ENCODE measurements around the gene CCNH. TPM values are rescaled to one million over a fixed set of nuclear protein-coding genes. Genes with fewer than 3 reads are reported as not detected.

CCNH gene
- total and polyA plus RNA-seq, 5 donors from 2014 or later: 60.0 to 393 (median 63.6) TPM

DNA sequence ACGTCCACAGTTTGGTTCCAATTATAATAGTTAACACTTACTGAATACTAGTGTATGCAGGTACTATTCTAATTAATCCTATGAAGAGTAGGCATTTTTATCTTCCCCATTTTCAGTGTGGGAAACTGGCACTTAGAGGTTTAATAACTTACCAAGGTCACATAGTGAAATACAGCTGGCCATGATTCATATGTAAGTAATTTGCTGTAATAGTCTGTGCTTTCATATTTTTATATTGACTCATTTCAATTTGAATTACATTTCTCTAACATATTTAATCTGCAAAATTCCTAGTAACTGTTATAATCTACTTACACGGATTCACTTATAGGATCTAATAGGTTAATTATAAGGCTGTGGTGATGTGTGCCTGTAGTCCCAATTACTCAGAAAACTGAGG, 19.4 kb downstream of the CCNH start:
- ATAC-seq (ENCODE audit: low read depth in 2 of 2) (no peak), DNase-seq (no peak)
- Histone ChIP-seq H3K4me1 (ENCODE audit: control insufficient read depth, insufficient read depth, low read length, poor library complexity, severe bottlenecking) (no peaks in the 10 kb centered on the region), H3K9me3 (ENCODE audit: control insufficient read depth in 2 of 2, low read length in 2 of 2) (no peaks in the 10 kb centered on the region), H3K27ac (ENCODE audit: insufficient read depth, low read length, poor library complexity, severe bottlenecking) (no peak overlapping the region), H3K27me3 (ENCODE audit: control insufficient read depth, insufficient read depth, low read length) (no peaks in the 10 kb centered on the region), H3K4me3 (ENCODE audit: low read depth, low read length) (no peak overlapping the region), H3K36me3 (ENCODE audit: control insufficient read depth, insufficient read depth, low read length) (peaks cover 93% of the 10 kb centered on the region)
- Mint-ChIP-seq H3K36me3 (peaks cover 69% of the 10 kb centered on the region), H3K27ac (peak overlapping the region in 1 of 3 donors; percentile 9), H3K9me3 (peaks cover 0 to 2% (median 0%) of the 10 kb centered on the region in 7 donors), H3K27me3 (peaks cover 4% of the 10 kb centered on the region), H3K4me3 (no peak overlapping the region), H3K4me1 (peaks cover 14 to 48% (median 34%) of the 10 kb centered on the region in 4 donors)

DNA sequence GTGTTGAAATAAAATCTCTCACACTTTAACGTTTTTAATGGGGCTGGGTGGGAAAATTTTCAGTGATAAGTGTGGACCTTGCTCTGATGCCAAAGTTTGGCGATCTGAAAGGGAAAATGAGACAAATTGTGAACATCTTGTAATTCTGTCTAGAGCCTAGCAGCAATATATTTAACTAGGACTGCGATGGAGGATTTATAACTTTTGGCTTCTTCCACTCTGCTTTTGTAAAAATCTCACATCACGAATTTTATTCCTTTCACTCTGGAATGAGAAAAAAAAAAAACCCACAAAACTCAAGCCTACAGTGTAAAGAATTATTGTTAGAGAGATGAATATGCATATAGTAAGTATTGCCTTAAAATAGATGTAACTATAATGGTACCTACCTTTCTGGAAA, 19.9 kb downstream of the CCNH start:
- no peaks in the 10 kb centered on the region for H3K9me3 ChIP-seq (ENCODE audit: control insufficient read depth in 2 of 2, low read length in 2 of 2)
- Mint-ChIP-seq H3K9me3 (peaks cover 0 to 2% (median 0%) of the 10 kb centered on the region in 7 donors), H3K27ac (peak overlapping the region in 1 of 3 donors; percentile 9), H3K4me1 (peaks cover 18 to 43% (median 30%) of the 10 kb centered on the region in 4 donors), H3K36me3 (peaks cover 65% of the 10 kb centered on the region), H3K27me3 (peaks cover 4% of the 10 kb centered on the region), H3K4me3 (no peak overlapping the region)
- no peak overlapping the region for H3K4me3 ChIP-seq (ENCODE audit: low read depth, low read length)
- no peak for ATAC-seq (ENCODE audit: low read depth in 2 of 2)
- H3K27ac ChIP-seq (ENCODE audit: insufficient read depth, low read length, poor library complexity, severe bottlenecking): no peak overlapping the region
- no peaks in the 10 kb centered on the region for H3K27me3 ChIP-seq (ENCODE audit: control insufficient read depth, insufficient read depth, low read length)
- no peak for DNase-seq
- no peaks in the 10 kb centered on the region for H3K4me1 ChIP-seq (ENCODE audit: control insufficient read depth, insufficient read depth, low read length, poor library complexity, severe bottlenecking)
- peaks cover 92% of the 10 kb centered on the region for H3K36me3 ChIP-seq (ENCODE audit: control insufficient read depth, insufficient read depth, low read length)

DNA sequence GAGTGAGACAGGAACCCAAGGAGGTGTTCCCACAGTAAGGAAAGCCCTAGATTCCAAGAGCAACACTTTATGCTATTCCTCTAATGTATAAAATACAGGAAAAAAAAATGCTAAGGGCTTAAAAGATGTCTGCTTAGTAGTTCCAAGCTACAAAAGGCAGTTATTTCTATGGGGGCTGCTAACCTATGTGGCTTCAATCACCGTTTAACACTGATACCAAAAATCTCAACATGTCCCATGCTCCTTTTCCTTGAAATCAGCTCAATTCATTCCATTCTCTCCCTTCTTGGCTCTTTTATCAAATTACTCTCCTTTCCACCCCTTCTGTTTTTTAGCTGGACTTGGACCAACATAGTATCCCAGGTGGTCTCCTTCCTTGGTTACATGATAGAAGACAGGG, 20.6 kb downstream of the CCNH start:
- Histone ChIP-seq H3K27me3 (ENCODE audit: control insufficient read depth, insufficient read depth, low read length) (no peaks in the 10 kb centered on the region), H3K36me3 (ENCODE audit: control insufficient read depth, insufficient read depth, low read length) (peaks cover 92% of the 10 kb centered on the region), H3K4me3 (ENCODE audit: low read depth, low read length) (no peak overlapping the region), H3K9me3 (ENCODE audit: control insufficient read depth in 2 of 2, low read length in 2 of 2) (no peaks in the 10 kb centered on the region), H3K4me1 (ENCODE audit: control insufficient read depth, insufficient read depth, low read length, poor library complexity, severe bottlenecking) (no peaks in the 10 kb centered on the region), H3K27ac (ENCODE audit: insufficient read depth, low read length, poor library complexity, severe bottlenecking) (peak overlapping the region; percentile 18)
- Mint-ChIP-seq H3K9me3 (peaks cover 0 to 2% (median 0%) of the 10 kb centered on the region in 7 donors), H3K4me3 (no peak overlapping the region), H3K36me3 (peaks cover 66% of the 10 kb centered on the region), H3K27me3 (peaks cover 4% of the 10 kb centered on the region), H3K27ac (peak overlapping the region in 2 of 3 donors; percentile 42 to 87), H3K4me1 (peaks cover 19 to 36% (median 27%) of the 10 kb centered on the region in 4 donors)
- DNase-seq: no peak
- no peak for ATAC-seq (ENCODE audit: low read depth in 2 of 2)

DNA sequence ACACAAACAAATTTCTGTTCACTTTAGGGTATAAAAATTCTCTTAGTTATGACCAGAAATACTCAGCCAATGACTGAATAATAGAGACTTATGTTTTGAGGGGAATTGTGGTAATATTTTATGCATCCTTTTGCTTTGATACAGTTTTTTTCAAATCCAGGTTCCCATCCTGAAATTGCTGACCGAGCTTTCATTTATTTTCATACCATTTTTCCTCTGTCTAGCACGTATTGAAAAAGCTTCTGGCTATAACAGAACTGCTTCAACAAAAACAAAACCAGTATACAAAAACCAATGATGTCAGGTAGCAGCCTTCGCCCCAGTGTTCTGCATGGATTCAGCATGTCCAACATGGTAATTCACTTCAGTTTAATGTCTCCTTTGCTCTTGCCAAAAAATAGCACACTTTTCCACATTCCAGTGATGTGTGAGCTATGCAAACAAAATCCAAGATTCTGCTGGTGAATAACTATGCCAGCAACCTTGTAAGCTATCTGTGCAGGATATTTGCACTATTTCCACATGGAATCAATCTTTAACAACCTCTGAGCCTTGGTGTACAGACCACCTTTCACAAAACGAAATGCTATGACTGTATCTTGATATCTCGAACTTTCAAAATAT, 22.0 kb downstream of the CCNH start:
- peaks cover 65% of the 10 kb centered on the region for H3K36me3 Mint-ChIP-seq
- ATAC-seq (ENCODE audit: low read depth in 2 of 2): no peak
- DNase-seq: no peak
- Histone ChIP-seq H3K4me1 (ENCODE audit: control insufficient read depth, insufficient read depth, low read length, poor library complexity, severe bottlenecking) (no peaks in the 10 kb centered on the region), H3K27me3 (ENCODE audit: control insufficient read depth, insufficient read depth, low read length) (no peaks in the 10 kb centered on the region), H3K36me3 (ENCODE audit: control insufficient read depth, insufficient read depth, low read length) (peaks cover 94% of the 10 kb centered on the region), H3K4me3 (ENCODE audit: low read depth, low read length) (no peak overlapping the region), H3K27ac (ENCODE audit: insufficient read depth, low read length, poor library complexity, severe bottlenecking) (no peak overlapping the region), H3K9me3 (ENCODE audit: control insufficient read depth in 2 of 2, low read length in 2 of 2) (no peaks in the 10 kb centered on the region)
- H3K4me3 Mint-ChIP-seq: no peak overlapping the region
- H3K9me3 Mint-ChIP-seq: peaks cover 0 to 2% (median 0%) of the 10 kb centered on the region in 7 donors
- peaks cover 22 to 29% (median 26%) of the 10 kb centered on the region in 4 donors for H3K4me1 Mint-ChIP-seq
- H3K27ac Mint-ChIP-seq: peak overlapping the region; percentile 56 to 91 (median 85)
- H3K27me3 Mint-ChIP-seq: peaks cover 4% of the 10 kb centered on the region

DNA sequence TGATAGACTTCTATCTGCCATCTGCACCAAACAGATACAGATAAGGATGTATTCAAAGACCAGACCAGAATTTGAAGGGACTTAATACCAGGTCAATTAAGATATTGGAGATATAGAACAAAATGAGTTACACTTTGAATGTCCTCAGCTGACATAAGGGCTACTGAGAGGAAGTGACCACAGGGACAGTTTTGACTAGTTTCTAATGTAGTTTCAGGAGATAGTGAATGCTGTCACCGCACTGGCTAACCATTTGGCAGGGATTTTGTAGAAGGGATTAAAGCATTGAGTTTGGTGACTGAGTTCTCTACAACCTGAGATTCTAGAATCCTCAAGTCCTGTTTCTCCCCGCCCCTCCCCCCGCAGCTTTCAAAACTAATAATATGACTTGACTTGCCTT, 22.7 kb downstream of the CCNH start:
- DNase-seq (no peak), ATAC-seq (ENCODE audit: low read depth in 2 of 2) (no peak)
- no peaks in the 10 kb centered on the region for H3K4me1 ChIP-seq (ENCODE audit: control insufficient read depth, insufficient read depth, low read length, poor library complexity, severe bottlenecking)
- H3K36me3 ChIP-seq (ENCODE audit: control insufficient read depth, insufficient read depth, low read length): peaks cover 91% of the 10 kb centered on the region
- no peak overlapping the region for H3K27ac ChIP-seq (ENCODE audit: insufficient read depth, low read length, poor library complexity, severe bottlenecking)
- no peaks in the 10 kb centered on the region for H3K9me3 ChIP-seq (ENCODE audit: control insufficient read depth in 2 of 2, low read length in 2 of 2)
- no peak overlapping the region for H3K4me3 ChIP-seq (ENCODE audit: low read depth, low read length)
- no peaks in the 10 kb centered on the region for H3K27me3 ChIP-seq (ENCODE audit: control insufficient read depth, insufficient read depth, low read length)
- H3K36me3 Mint-ChIP-seq: peaks cover 63% of the 10 kb centered on the region
- peaks cover 17 to 27% (median 26%) of the 10 kb centered on the region in 4 donors for H3K4me1 Mint-ChIP-seq
- peaks cover 0 to 2% (median 0%) of the 10 kb centered on the region in 7 donors for H3K9me3 Mint-ChIP-seq
- H3K27me3 Mint-ChIP-seq: peaks cover 4% of the 10 kb centered on the region
- peak overlapping the region in 2 of 3 donors; percentile 85 to 91 for H3K27ac Mint-ChIP-seq
- H3K4me3 Mint-ChIP-seq: no peak overlapping the region

DNA sequence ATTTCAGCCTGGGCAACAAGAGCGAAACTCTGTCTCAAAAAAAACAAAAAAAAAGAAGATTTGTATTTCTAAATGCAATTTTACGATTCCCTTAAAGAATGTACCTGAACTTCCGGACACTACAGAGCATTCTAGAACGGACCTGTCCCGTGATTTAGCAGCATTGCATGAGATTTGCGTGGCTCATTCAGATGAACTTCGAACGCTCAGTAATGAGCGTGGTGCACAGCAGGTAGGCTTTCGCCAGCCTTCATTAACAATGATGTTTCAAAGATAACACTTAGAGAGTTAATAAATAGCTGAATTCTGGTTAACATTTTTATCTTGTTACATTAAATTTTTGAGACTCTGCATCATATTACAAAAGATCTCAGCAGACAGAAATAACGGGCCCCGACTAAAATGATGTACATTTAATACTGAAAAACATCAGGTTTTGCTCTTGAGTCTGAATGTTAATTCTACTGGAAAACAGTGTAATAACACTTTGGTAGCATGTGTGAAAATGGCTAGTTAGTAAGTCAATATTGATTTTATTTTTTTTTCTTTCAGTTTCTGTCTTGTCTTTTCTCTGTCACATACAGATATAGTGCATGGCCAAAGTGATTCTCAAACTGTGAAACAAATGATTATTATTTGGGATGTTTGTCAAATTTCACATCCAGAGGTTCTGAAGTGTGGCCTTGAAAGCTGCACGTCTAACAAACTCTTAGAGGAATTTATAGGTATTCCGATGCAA, 23.3 kb downstream of the CCNH start:
- H3K27me3 Mint-ChIP-seq: peaks cover 4% of the 10 kb centered on the region
- peaks cover 14 to 27% (median 23%) of the 10 kb centered on the region in 4 donors for H3K4me1 Mint-ChIP-seq
- H3K4me1 ChIP-seq (ENCODE audit: control insufficient read depth, insufficient read depth, low read length, poor library complexity, severe bottlenecking): no peaks in the 10 kb centered on the region
- no peaks in the 10 kb centered on the region for H3K27me3 ChIP-seq (ENCODE audit: control insufficient read depth, insufficient read depth, low read length)
- no peak for DNase-seq
- H3K4me3 Mint-ChIP-seq: peak overlapping the region in 1 of 4 donors; percentile 88
- H3K36me3 Mint-ChIP-seq: peaks cover 57% of the 10 kb centered on the region
- H3K36me3 ChIP-seq (ENCODE audit: control insufficient read depth, insufficient read depth, low read length): peaks cover 91% of the 10 kb centered on the region
- H3K27ac ChIP-seq (ENCODE audit: insufficient read depth, low read length, poor library complexity, severe bottlenecking): no peak overlapping the region
- H3K4me3 ChIP-seq (ENCODE audit: low read depth, low read length): no peak overlapping the region
- no peak for ATAC-seq (ENCODE audit: low read depth in 2 of 2)
- peak overlapping the region in 1 of 3 donors; percentile 82 for H3K27ac Mint-ChIP-seq
- no peaks in the 10 kb centered on the region for H3K9me3 ChIP-seq (ENCODE audit: control insufficient read depth in 2 of 2, low read length in 2 of 2)
- no peaks in the 10 kb centered on the region for H3K9me3 Mint-ChIP-seq

DNA sequence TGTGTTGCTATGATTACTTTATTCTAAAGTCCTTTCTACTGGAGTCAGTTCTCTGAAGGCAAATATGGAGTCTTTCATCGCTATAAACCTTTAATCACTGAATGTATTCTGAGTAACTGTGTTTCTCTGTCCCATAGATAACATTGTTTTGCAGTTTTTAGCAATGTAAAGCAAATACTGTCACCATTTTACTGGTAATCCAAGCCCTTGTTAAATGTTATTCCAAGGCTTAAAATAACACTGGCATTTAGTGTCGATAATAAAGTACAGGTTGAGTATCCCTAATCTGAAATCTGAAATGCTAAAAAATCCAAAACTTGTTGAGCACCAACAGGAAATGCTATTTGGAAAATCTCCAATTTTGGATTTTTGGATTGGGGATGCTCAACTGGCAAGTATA, 24.6 kb downstream of the CCNH start:
- Mint-ChIP-seq H3K4me3 (peak overlapping the region in 1 of 4 donors; percentile 2), H3K36me3 (peaks cover 46% of the 10 kb centered on the region), H3K27ac (peak overlapping the region in 1 of 3 donors; percentile 63), H3K9me3 (no peaks in the 10 kb centered on the region), H3K27me3 (peaks cover 4% of the 10 kb centered on the region), H3K4me1 (peaks cover 14 to 35% (median 26%) of the 10 kb centered on the region in 4 donors)
- ATAC-seq (ENCODE audit: low read depth in 2 of 2) (no peak), DNase-seq (no peak)
- no peak overlapping the region for H3K4me3 ChIP-seq (ENCODE audit: low read depth, low read length)
- no peaks in the 10 kb centered on the region for H3K4me1 ChIP-seq (ENCODE audit: control insufficient read depth, insufficient read depth, low read length, poor library complexity, severe bottlenecking)
- no peak overlapping the region for H3K27ac ChIP-seq (ENCODE audit: insufficient read depth, low read length, poor library complexity, severe bottlenecking)
- no peaks in the 10 kb centered on the region for H3K9me3 ChIP-seq (ENCODE audit: control insufficient read depth in 2 of 2, low read length in 2 of 2)
- peaks cover 88% of the 10 kb centered on the region for H3K36me3 ChIP-seq (ENCODE audit: control insufficient read depth, insufficient read depth, low read length)
- no peaks in the 10 kb centered on the region for H3K27me3 ChIP-seq (ENCODE audit: control insufficient read depth, insufficient read depth, low read length)
